IPS DF 19.7 (cell line): Measurements from ENCODE around the gene EFCAB8.
"Not testable (repeated sequence)": the region's sequence is repeated elsewhere in the genome, so short reads cannot be mapped to it uniquely, and the experiment has no call there.

Experiments used
- DNase-seq: peaks from one replicate; pipeline ENCODE4 v3.0.0-alpha.2; 2013; ENCODE audit warnings: low read depth, low spot score

Gene EFCAB8

DNA sequence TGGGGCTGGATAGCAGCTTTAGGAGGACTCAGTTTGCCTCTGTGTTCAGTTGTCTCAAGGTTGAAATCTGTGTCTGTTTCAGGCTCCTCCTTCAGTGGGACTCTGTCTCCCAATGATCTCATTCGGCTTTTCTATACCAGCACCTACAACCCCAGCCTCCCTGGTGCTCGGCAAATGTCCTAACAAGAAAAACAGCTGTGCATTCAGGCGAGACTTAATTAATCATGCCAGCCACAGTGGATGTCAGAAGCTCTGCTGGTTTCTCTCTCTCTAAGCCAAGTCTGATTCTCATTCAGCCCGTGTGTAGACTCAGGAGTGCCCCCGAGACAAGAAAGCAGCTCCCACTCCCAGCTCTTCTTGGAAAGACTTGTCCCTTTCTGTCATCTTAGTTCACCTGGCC, 98.7 kb downstream of the EFCAB8 start:
- no peak for DNase-seq

- DNase-seq = no peak
Measured at GRCh38 chr20:32958574-32958973, 99.9 kb downstream of the EFCAB8 start.

- DNase-seq = no peak
Measured at GRCh38 chr20:32959351-32960221, 100.9 kb downstream of the EFCAB8 start.

DNA sequence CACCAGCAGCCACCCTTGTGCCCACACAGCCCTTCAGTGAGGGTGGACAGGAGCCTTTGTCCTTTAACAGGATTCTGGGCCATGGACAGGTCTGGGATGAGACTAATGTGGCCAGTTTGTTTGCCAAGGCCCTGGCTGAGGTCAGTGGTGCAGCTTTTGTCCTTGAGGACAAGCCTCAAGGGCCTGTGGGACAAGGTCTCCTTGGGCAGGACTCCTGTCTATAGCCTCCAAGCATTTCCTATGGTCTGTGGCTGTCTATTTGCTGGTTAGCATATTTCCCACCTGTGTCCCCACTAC, 101.4 kb downstream of the EFCAB8 start:
- DNase-seq = no peak

- no peak for DNase-seq
Measured at GRCh38 chr20:32960849-32961731, 102.4 kb downstream of the EFCAB8 start.

DNA sequence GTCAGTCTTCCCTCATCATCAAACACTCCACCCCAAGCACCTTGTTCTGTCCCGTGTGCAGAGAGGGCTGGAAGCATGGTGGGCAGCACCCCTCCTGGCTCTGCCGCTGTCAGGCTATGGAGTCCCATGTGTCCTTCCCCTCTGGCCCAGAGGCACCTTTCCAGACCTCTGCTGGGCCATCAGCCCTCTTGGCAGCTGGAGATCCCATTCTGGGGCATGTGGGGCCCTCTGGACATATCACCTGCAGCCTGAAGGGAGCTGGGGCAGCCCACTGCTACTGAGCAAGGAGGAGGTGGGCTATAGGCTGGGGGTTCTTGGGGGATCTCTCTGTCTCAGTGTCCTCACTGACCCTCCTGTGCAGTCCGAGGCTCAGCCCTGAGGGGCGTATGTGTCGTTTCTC, 103.3 kb downstream of the EFCAB8 start:
- DNase-seq = no peak

DNA sequence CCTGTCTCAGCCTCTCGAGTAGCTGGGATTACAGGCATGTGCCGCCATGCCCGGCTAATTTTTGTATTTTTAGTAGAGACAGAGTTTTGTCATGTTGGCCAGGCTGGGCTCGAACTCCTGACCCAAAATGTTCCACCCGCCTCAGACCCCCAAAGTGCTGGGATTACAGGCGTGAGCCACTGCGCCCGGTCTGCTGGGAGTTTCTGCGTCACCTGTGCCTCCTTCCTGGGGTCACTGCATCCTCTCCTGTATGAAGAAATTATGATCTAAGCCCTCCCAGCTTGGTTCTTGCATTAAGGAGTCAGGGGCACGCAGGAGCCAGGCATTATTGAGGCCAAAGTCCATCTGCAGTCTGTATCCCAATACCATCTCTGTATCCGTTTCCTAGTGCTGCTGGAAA, 103.9 kb downstream of the EFCAB8 start:
- not testable (repeated sequence) for DNase-seq

DNA sequence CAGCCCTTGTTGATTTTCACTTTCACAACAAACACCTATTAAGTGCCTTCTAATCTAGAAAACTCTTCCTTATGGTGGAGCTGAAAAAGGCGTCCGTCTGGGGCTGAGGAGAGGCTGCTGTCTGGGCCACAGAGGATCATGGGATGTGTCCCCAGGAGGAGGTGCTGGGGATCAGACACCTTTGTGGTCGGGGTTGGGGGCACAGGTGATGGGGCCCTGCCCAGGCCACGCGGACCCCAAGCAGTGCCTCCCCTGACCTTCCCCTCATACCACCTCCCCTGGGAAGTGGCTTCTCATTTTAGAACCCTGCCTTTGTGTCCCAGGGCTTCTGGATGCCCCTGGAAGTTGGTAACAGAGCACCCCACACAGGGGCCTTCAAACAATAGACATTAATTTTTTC, 104.5 kb downstream of the EFCAB8 start:
- no peak for DNase-seq

- DNase-seq = no peak
Measured at GRCh38 chr20:32964575-32964974, 105.9 kb downstream of the EFCAB8 start.

DNA sequence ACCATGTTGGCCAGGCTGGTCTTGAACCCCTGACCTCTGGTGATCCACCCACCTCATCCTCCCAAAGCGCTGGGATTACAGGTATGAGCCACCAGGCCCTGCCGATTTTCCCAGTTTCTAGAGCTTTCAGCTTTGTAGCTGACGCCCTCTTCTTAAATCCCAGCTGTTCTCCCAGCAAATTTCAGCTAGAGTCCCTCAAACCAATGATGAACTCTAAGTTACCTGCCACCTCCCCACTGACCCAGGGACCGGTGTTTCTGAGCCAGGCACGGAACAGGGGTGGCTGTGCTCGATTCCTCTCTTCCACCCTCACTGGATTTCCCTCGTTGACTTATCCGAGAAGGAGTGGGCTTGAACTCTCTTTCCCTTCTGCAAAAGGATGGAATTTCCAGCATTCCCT, 106.4 kb downstream of the EFCAB8 start:
- no peak for DNase-seq

- DNase-seq = no peak
Measured at GRCh38 chr20:32965581-32966373, 107.1 kb downstream of the EFCAB8 start.

- DNase-seq = no peak
Measured at GRCh38 chr20:32966382-32966781, 107.7 kb downstream of the EFCAB8 start.

GRCh38 chr20:32966881-32967781, 108.4 kb downstream of the EFCAB8 start:
- no peak for DNase-seq

- no peak for DNase-seq
Measured at GRCh38 chr20:32967961-32968457, 109.3 kb downstream of the EFCAB8 start.

GRCh38 chr20:32968478-32969241, 109.9 kb downstream of the EFCAB8 start:
- no peak for DNase-seq

GRCh38 chr20:32969356-32970114, 110.8 kb downstream of the EFCAB8 start:
- no peak for DNase-seq

GRCh38 chr20:32970115-32970972, 111.6 kb downstream of the EFCAB8 start:
- no peak for DNase-seq

- no peak for DNase-seq
Measured at GRCh38 chr20:32970973-32971300, 112.2 kb downstream of the EFCAB8 start.
